Measurements from ENCODE around the gene CASP9.
"Not testable (repeated sequence)": the region's sequence is repeated elsewhere in the genome, so short reads cannot be mapped to it uniquely, and the experiment has no call there.

CASP9 gene

GRCh38 chr1:15469361-15469760, 54.7 kb downstream of the CASP9 start:
- no peak for DNase-seq (ENCODE audit: low read depth)

GRCh38 chr1:15468145-15468544, 55.9 kb downstream of the CASP9 start:
- DNase-seq (ENCODE audit: low read depth) = no peak

- not testable (repeated sequence) for DNase-seq (ENCODE audit: low read depth)
These were observed 56.9 kb downstream of the CASP9 start for GRCh38 chr1:15466955-15467625.

GRCh38 chr1:15465674-15466073, 58.3 kb downstream of the CASP9 start:
- no peak for DNase-seq (ENCODE audit: low read depth)

GRCh38 chr1:15463926-15464322, 60.1 kb downstream of the CASP9 start:
- not testable (repeated sequence) for DNase-seq (ENCODE audit: low read depth)

GRCh38 chr1:15463064-15463800, 60.8 kb downstream of the CASP9 start:
- DNase-seq (ENCODE audit: low read depth) = not testable (repeated sequence)

GRCh38 chr1:15460708-15461095, 63.3 kb downstream of the CASP9 start:
- no peak for DNase-seq (ENCODE audit: low read depth)

DNA sequence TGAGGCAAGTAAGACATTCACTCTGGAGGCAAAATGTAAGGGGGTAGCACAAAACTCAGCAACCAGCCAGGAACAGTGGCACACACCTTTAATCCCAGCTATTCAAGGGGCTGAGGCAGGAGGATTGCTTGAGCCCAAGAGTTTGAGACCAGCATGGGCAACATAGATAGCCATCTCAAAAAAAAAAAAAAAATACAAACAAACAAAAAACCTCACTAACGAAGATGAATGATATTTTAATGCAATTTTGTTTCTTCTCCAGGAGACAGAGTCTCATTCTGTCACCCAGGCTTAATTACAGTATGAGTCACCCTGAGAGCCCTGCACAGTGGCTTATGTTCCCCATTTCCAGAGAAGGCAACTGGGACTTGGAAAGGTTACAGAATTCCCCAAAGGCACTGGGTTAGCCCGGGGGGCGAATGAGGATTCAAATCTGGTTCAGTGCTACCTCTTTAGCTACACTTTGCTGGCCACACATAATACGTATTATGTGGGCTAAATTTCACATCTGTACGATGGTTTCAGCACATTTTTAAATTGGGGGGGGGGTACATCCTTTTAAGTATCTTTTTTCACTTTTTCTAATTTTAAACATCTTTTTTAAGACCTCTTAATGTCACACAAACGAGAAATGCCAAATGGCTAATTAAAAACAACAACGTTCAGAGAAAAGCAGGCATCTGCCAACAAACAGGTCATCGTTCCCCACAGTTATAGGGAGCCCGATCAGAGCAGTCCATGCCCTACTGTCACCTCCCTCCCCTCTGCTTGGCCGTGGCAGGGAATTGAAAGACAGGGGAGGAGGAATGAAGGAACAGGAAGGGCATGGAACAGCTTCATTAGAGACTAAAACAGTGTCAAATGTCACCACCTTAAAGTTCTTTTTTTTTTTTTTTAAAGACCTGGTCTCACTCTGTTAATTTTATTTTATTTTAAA, 64.0 kb downstream of the CASP9 start:
- DNase-seq (ENCODE audit: low read depth) = no peak

DNA sequence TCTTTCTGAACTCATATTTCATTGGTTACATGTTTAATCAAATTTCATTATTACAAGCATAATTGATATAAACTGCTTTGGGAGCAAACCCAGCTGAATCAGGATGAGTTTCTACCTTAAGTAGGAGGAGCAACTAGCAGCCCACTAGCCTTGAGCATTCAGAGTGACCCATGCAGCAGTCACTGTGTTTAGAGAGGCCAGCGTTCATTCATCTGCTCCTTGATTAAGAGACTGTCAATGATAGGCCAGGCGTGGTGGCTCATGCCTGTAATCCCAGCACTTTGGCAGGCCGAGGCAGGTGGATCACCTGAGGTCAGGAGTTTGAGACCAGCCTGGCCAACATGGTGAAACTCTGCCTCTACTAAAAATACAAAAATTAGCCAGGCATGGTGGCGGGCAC, 65.6 kb downstream of the CASP9 start:
- DNase-seq (ENCODE audit: low read depth) = not testable (repeated sequence)

DNA sequence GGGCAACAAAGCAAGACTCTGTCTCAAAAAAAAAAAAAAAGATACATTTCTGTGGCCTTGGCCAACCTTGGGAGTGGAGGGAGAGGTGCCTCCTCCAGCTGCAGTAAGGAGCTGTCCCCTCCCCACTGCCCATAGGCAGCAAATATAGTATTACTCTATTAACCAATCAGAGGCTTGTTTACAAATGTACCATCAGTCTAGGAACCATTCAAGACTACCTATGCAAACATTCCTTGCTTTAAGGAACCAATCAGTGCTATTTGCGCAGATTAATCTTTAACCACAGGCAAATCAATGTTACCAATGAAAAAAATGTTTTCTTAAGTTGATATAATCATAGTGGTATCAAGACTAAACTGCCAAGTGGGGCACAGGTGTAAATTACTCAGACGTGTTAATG, 66.4 kb downstream of the CASP9 start:
- no peak for DNase-seq (ENCODE audit: low read depth)

DNA sequence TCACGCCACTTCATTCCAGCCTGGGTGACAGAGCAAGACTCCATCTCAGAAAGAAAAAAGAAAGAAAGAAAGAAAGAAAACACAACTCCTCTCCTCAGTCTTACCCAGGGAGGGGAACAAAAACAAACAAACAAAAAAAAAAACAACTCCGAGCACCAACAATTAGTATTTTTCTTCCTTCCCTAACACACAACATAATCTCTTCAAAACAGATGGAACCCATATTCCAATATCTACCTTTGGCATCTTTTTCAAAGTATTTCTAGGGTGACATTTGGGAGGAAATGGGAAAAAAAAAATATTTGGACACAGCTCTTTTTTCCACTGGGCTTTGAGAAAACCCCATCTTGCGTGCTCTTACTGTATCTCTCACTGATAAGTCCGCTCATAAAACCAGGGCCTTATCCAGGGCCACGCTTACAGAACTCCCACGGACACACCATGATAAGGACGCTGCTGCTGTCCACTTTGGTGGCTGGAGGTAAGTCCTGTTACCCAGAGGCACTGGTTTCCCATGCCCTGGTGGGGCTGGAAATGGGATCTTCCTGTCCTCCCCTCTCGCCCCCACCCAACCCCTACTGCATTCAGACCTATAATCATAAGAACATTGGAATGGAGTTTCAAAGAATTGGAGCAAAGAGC, 67.6 kb downstream of the CASP9 start, which contains the start of gene CELA2A:
CELA2A (plus strand) TSS at position 420 of the 642 bp plus-strand sequence; CDS start at position 442, 22 bp downstream.
- DNase-seq (ENCODE audit: low read depth) = no peak

DNA sequence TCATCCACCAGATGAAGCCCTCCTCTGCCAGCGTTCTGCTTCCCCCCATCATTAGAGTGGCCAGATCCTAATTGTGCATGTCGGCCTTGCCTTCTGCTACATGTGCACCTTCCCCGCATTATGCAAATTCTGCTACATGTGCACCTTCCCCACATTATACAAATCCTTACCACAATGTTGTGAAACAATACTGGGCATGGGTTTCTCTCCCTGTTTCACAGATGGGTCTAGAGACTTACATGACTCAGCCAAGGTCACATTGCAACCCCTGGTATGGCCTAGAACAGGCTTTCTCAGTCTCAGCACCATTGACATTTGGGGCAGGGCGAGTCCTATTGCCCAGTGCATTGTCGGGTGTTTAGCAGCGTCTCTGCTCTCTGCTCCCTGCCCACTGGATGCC, 68.5 kb downstream of the CASP9 start:
- DNase-seq (ENCODE audit: low read depth) = no peak

- peak; percentile 23 for DNase-seq (ENCODE audit: low read depth)
These were observed 69.8 kb downstream of the CASP9 start for GRCh38 chr1:15454256-15454655.

DNA sequence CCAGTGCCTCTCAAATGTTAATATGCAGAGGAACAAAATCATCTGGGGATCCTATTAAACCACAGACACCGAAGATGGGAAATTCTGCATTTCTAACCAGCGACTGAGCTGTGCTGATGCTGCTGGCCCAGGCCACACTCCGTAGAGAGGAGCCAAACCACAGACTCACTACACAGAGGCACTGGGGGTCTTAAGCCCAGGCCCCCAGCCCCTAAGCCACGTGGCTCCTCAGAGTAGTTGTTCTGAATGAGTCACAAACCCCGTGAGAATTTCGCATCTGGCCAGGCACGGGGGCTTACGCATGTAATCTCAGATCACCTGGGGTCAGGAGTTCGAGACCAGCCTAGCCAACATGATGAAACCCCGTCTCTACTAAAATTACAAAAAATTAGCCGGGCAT, 70.3 kb downstream of the CASP9 start:
- DNase-seq (ENCODE audit: low read depth) = no peak

GRCh38 chr1:15452866-15453571, 71.0 kb downstream of the CASP9 start:
- no peak for DNase-seq (ENCODE audit: low read depth)

DNA sequence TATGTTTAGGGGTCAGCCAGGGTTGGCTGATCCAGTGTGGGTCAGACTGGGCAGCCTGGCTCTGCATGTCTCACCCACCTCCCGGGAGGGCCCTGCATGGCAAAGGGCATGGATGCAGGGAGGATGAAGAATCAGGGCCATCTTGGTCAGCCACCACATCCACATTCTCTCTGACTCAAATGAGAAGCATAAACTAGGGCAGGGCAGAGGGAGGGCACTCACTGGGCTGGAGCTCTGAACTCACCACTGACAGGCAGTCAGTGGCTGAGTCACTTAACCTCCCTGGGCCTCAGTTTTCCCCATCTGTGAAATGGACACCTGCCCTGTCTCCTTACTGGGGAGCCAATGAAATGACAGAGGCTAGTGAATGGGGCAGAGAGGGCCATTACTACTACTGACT, 71.8 kb downstream of the CASP9 start:
- no peak for DNase-seq (ENCODE audit: low read depth)

DNA sequence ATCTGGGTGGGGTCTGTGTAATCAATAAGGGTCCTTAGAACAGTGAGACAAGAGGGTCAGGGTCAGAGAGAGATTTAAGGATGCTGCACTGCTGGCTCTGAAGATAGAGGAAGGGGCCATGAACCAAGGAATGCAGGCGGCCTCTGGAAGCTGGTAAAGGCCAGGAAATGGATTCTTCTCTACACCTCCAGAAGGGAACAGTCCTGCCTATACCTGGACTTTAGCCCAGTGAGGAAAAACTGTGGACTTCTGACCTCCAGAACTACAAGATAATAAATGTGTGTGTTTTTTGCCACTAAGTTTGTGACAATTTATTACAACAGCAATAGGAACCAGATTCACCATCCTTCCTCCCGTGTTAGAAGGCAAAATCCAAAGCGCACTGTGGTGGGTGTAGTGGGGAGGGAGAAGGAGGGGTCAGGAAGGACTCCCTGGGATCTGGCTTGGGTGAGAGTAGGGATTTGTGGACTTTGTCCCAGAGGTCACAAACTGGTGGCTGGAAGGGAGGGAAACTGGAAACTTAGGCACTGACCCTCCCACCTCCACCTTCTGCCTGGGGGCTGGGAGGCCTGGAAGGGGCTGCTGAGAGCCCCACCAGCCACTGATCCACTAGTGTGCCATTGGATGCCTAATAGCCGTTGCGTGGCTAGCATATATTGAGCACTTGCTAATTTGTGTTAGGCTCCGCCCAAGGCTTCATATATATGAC, 72.8 kb downstream of the CASP9 start:
- DNase-seq (ENCODE audit: low read depth) = no peak

DNA sequence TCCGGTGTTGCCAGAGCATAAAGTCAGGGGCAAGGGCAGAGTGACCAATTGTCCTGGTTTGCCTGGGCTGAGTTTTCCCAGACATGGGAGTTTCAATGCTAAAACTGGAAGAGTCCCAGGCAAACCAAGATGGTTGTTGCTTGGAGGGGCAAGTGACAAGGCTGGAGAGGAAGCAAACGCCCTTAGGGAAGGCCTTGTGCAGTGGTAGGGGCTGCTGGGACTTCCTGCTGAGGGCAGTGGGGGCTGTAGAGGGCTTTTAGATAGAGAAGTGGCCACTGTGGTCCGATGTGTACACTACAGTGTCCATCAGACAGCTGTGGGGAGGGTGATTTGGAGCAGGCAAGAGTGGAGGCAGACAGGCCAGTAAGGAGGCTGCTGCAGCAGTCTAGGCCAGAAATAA, 74.4 kb downstream of the CASP9 start:
- DNase-seq (ENCODE audit: low read depth) = no peak

GRCh38 chr1:15448877-15449462, 75.0 kb downstream of the CASP9 start:
- no peak for DNase-seq (ENCODE audit: low read depth)

- DNase-seq (ENCODE audit: low read depth) = no peak
These were observed 77.8 kb downstream of the CASP9 start for GRCh38 chr1:15446212-15446611.

Data from HS-27A (cell line).